ENCODE data around the gene DLG2. TPM values are rescaled to one million over a fixed set of nuclear protein-coding genes. Genes with fewer than 3 reads are reported as not detected.

DLG2 gene
- polyA plus RNA-seq, 3 donors: 9.9 to 11.8 (median 10.1) TPM

DNA sequence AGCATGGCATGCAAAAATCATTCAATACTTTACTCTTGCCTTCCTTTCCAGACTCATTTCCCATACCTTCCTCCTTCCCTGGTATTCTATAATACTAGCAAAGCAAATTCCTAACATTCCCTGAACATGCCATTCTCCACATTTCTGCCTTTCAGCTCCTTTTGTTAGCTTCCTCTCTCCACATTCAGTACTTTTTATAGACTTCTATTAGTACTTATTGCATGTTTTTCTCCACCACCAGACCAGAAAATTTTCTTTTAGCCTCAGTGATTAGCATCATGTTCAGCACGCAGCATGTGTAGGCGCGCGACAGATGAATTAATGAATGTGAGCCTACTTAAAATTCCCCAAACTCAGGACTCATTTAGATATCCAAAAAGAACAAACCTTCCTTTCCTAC lies 935.3 kb downstream of the DLG2 start:
- DNase-seq (ENCODE audit: extremely low read depth in 1 of 11, low read depth in 9 of 11, low spot score in 4 of 11): peak in 3 of 11 donors; percentile 16 to 25 (median 20)

DNA sequence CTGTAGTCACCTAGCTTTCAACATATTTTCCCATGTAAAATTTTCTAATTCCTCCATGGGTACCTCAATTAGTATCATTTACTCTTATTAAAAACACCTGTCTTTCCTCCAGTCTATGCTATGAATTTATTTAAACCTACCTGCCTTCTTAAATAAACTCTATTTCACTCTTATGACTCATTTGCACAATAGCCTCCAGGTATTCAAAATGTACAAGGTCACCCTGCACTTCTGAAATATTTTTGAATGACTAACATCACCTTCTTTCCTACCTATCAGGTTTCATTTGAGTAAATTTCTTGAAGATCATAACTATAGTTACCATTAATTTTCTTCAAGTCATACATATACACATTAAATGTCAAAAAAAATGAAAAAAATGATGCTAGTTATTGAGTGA lies 939.7 kb downstream of the DLG2 start:
- no peak for DNase-seq (ENCODE audit: extremely low read depth in 1 of 11, low read depth in 9 of 11, low spot score in 4 of 11)

DNA sequence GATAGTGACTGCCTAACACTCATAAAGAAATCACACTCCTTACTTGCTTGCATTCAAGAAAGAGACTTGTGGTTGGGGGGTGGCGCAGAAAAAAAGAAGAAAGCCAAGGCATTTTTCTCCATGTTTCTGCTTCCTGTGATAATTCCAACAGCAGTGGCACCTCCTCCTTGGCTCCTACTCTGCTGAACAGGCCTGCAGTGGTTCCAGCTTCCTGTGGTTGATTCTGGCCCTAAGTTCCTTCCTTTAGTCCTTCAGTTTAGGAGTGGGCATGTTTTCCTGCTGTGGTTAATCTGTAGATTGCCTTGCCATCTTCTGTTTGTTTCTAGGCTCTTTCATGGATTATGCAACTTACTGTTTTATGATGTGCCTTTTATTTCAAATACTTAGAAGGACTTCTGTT lies 940.4 kb downstream of the DLG2 start:
- no peak for DNase-seq (ENCODE audit: extremely low read depth in 1 of 11, low read depth in 9 of 11, low spot score in 4 of 11)

DNA sequence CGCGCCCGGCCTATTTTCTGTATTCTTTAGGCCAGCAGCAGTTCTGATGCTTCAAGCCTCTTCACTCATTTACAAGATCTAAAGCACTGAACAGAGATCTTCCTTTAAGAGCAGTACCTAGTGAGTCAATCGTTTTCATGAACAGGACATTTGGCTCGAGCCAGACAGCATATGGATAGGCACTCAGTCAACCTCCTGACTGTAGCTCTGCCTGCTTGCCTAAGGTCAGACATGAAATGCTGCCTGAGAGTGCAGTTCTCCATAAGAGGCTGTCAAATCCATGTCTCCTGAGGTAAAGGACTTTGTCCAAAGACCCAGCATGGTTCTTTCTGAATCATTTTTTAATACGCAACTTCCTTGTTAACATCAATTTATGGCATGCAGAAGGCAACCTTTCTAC lies 941.2 kb downstream of the DLG2 start:
- DNase-seq (ENCODE audit: extremely low read depth in 1 of 11, low read depth in 9 of 11, low spot score in 4 of 11): no peak

DNA sequence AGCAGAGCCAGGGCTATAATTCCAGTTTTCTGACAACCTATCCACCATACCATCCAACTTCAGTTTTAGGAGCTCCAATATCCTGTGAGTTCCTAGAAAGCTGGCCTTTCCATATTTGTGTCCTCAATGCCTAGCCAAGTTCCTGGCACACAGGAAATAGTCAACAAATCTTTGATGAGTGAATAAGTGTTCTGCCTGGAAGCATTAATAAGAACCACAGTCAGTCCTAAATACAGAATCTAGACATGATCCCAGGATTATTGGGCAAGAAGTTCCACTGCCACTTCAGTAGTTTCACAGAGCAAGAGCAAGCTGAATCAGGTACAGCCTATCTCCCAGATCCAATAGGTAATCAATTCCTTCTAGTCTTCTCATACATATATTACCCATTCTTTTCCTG lies 942.0 kb downstream of the DLG2 start:
- DNase-seq (ENCODE audit: extremely low read depth in 1 of 11, low read depth in 9 of 11, low spot score in 4 of 11): no peak

DNA sequence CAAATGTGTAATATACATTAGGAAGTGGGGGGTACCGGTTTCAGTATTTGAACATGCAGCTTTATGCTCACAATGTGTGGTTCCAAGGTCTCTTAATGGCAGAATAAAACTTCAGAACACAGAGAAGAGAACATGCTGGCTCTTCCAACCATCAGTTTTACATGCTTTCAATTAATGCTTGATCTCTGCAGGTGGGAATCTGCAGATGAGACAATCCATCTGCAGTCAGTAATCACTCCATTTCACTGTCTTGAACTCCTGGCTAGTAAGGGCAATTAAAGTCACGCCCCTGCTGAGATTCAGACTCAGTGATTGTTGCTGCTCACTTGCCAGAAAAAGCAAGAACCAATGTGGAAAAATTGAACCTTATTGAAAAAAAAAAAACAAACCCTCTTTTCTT lies 945.7 kb downstream of the DLG2 start:
- DNase-seq (ENCODE audit: extremely low read depth in 1 of 11, low read depth in 9 of 11, low spot score in 4 of 11): no peak

DNA sequence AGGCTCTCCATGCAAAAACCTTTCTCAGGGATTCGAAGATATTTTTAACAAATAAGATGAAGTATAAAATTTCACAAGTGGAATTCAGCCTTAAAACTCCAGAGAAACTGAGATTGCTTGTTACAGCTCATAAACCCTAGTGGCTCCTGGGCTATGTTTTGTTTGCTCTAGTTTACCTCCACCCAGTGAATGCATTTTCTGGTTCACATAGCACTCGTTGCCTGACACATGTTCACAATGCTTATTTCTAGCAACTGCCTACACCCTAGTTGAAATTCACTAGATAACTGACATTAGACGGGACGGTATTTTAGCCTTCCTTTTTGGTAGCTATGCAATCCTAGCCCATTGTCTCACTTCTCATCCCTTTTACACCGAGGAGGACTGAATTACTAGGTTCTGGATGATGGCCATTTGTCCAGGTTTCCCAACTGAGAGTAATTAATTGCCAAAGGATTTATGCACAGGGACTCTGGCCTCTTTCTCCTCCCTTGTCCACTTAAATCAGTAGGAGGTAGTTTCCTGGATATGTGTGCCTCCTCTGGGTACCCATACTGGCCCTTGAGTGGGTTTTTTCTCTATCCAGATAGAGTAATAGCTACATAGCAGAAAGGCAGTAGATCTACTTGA lies 951.6 kb downstream of the DLG2 start:
- DNase-seq (ENCODE audit: extremely low read depth in 1 of 11, low read depth in 9 of 11, low spot score in 4 of 11): peak in 4 of 11 donors; percentile 21 to 30 (median 25)

DNA sequence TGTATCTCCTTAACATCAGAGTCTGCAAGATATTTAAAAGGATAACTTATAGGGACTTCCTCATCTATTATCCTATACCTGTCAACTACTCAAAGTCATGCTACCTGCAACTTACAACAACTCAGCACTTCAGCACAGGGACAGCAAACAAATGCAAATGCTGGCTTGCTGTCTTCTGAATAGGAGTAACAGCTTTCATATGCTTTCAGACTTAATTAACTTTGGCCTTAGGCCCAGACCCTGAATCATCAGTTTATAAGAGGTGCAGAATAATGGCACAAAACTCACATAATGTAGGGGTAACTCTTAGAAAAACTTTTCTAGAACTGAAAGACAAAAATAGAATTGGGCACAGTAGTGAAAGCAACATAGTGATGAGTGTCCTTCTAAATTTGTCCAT lies 953.4 kb downstream of the DLG2 start:
- peak in 1 of 11 donors; percentile 8 for DNase-seq (ENCODE audit: extremely low read depth in 1 of 11, low read depth in 9 of 11, low spot score in 4 of 11)

DNA sequence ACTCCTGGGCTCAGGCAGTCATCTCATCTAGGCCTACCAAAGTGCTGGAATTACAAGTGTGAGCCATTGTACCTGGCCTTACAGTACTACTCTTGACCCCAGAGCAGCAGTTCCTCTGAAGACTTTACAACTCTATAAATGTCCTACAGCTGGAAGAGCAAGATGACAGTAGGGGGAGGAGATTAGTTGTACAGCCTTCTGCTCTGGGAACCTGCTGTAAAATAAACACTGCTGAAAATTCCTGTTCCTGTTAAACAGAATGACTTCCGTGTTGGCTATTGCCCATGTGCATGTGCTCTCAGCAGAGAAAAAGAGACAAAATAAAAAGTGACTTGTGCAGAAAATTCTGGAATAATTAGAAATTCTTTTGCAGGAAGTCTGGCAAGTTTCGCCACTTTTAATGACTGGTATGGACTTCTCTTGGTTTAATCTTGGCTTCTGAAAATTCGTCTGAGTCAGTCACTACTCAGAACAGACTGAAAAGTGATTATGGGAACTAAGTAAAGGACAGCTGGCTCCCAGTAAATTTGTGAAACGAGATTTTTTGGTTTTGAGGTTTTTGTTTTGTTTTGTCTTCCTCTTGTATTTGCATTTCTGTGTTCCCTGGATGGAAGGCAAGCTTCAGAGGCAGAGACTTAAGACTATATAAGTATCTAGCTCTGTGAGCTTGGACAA lies 955.7 kb downstream of the DLG2 start:
- DNase-seq (ENCODE audit: extremely low read depth in 1 of 11, low read depth in 9 of 11, low spot score in 4 of 11): no peak

DNA sequence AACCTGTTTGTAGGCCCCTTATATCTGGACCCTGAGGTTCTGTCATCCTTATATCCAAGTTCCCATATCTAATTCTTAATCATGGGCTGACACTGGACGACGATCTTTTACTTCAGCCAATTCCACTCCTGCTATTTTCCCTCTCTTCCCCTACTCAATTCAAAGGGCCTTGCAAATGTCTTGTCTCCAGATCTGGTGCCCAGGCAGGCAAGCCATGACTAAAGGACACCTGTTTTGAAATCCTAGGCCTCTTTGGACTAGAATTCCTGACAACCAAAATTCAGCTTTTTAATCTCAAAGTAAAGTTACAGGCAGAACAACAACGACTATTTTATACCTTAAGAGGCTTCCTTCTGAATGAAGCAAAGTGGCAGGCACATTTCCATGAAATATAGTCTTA lies 963.4 kb downstream of the DLG2 start:
- no peak for DNase-seq (ENCODE audit: extremely low read depth in 1 of 11, low read depth in 9 of 11, low spot score in 4 of 11)

DNA sequence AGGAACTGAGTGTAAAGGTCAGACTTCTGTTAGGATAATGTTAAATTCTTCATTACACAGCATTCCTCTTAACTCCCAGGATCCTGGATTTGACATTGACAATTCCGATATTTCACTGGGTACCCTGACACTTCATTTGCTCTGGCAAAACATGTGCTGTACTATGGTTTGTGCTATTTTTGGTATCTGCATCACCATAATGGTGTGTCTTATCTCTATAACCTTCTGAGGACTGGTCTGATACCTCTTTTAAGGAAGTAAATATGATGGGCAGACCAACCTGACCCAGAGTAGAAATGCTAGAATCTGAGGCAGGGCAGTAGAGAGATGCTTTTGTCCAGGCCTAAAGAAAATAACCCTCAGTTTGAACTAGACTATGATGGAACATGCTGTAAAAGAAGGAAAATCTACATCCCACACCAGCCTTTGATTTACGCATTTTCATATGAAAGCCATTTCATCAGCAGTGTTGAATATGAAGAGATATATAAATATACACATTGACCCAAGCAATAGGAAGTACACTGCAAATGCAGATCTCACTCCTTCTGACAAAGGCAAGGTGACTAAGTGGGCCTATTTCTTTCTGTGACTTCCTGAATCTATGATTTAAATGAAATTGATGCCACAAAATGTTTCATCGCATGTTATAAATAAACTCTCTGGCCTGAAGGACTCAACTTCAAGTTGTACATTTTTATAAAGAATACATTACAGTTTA lies 966.7 kb downstream of the DLG2 start:
- DNase-seq (ENCODE audit: extremely low read depth in 1 of 11, low read depth in 9 of 11, low spot score in 4 of 11): no peak

DNA sequence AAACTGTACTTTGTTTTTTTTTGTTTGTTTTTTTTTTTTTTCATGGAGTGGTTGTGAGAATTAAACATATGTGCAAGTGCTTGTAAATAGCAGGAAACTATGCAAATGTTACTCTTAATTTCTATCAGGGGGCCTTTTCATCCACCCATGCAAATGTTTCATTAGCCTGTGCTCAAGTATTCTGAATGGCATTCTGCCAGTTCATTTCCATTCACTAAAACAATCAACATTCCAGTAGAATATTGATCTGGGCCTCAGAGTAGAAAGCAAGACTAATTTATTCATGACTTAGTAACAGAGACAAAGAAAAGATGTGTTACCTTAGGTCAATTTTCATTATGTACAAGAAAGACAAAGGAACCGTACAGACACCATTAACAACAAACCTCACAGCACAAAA lies 971.4 kb downstream of the DLG2 start:
- no peak for DNase-seq (ENCODE audit: extremely low read depth in 1 of 11, low read depth in 9 of 11, low spot score in 4 of 11)

DNA sequence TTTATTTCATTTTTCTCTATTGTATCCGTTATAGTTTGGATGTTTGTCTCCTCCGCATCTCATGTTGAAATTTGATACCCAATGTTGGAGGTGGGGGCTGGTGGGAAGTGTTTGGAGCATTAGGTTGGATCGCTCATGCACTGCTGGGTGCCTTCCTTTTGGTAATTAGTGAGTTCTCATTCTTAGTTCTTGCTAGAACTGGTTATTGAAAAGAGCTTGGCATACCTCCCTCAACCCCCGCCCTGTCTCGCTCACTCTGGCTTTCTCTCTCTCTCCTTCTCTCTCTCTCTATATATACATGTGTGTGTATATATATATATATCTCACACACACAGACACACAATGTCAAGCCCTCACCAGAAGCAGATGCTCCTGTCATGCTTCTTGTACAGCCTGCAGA lies 978.7 kb downstream of the DLG2 start:
- no peak for DNase-seq (ENCODE audit: extremely low read depth in 1 of 11, low read depth in 9 of 11, low spot score in 4 of 11)

DNA sequence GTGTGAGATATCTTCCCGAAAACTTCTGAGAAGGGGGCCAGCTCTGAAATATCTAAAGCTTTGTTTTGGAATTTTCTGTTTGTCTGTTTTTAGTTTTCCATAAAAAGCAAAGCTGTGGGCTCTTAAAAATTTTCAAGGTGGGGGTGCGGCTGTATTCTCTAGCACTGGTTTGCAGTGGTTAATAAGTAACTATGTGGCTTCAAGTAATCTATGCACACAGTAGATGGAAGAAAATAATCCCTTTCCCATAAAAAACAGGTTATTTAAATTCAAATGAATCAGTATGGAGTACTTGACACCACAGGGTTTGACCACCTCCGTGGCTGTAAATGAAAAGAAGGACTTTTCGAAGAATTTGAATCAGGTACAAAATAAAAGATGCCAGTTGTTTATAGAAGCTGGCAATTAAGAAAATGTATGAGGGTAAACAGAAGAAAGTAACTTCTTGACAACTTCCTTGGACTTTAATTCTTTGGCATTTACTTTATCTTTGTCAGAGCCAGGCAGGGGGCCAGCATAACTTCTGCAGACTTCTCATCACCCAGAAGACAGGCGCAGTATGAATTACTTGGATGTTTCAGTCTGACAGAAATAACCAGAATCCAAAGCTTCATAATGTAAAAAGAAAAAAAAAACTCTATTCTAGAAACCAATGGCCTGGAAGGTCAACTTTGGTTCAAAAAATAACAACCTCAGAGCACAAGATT lies 981.0 kb downstream of the DLG2 start:
- DNase-seq (ENCODE audit: extremely low read depth in 1 of 11, low read depth in 9 of 11, low spot score in 4 of 11): no peak

DNA sequence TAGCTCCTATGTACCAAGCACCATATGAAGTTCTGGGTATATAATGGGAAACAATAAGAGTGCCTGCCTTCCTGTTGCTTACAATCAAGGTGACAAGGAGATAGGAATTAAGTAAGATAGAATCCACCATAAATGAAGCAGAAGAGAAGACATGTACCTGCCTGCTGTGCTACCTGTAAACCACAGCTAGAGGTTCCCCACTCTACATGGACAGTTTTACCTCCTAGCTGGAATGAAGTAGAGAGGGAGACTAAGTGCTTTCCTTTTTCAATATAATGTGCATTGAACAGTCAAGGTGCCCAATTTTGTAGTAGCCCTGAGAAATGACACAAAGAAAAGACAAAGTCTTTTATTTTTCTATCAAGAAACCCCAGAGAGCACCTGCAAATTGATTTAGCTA lies 984.6 kb downstream of the DLG2 start:
- DNase-seq (ENCODE audit: extremely low read depth in 1 of 11, low read depth in 9 of 11, low spot score in 4 of 11): no peak

DNA sequence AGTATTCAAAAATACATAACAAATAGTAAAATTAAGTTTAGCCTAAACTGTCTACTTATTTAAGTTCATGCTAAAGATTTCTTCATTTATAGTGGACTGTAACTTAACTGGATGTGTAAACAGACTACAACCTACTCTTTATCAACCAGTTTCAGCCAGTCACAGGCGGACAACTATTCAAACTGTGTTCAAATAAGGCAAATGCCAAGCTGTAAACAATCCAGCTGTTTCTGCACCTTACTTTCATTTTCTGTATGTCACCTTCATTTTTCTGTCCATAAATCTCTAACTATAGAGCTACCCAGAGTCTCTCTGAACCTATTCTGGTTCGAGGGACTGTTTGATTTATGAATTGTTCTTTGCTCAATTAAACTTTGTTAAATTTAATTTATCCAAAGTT lies 992.8 kb downstream of the DLG2 start:
- DNase-seq (ENCODE audit: extremely low read depth in 1 of 11, low read depth in 9 of 11, low spot score in 4 of 11): peak in 1 of 11 donors; percentile 6

DNA sequence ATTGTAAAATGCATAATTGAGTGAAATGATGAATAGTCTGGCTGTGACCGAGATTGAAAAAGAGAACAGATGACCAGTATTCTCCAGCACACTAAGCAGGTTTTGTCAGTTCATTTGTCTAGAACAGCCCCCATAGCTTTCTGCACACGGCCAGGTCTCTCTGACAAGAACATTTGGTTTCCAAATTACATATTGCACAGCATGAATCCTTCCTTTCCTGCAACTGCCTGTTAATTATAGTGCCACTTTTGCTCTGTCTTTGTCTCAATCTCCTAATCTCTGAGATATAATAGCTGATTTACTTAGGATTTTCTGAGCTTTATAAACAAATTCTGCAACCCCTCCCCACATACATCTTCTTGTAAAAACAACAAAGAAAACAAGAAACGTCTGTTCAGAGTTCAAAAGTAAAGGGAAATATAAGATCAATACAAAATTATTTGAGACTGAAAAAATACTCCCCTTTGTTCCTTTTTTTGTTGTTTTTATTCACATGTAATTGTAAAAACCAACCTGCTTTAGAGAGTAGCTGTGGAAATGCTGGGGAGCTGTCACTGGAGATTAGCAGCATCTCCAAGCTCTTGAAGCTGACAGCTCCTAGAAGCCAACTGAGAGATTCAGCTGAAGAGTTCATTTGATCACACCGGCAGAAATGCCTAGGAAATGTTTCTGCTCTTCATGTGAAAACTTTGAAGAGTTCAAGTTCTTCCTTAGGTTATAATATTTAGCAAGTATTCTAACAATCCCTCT lies 998.1 kb downstream of the DLG2 start:
- no peak for DNase-seq (ENCODE audit: extremely low read depth in 1 of 11, low read depth in 9 of 11, low spot score in 4 of 11)

DNA sequence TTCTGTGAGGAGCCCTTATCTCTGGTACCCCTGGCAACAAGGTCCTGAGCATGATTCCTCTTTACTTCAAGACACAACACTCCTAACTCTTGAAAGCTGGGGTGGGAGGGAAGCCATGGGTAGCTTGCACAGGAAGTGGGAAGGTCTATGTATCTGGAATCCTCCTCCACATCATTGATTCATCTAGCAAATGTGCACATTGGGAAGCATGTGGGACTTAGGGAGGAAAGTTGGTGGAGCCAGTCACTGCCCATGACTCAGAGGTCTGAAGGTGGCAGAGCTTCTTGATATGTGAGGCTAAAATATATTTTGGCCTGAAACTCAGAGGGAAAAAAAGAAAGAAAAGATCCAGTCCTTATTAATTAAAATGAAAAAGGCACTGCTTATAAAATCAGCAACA lies 1000.9 kb downstream of the DLG2 start:
- no peak for DNase-seq (ENCODE audit: extremely low read depth in 1 of 11, low read depth in 9 of 11, low spot score in 4 of 11)

DNA sequence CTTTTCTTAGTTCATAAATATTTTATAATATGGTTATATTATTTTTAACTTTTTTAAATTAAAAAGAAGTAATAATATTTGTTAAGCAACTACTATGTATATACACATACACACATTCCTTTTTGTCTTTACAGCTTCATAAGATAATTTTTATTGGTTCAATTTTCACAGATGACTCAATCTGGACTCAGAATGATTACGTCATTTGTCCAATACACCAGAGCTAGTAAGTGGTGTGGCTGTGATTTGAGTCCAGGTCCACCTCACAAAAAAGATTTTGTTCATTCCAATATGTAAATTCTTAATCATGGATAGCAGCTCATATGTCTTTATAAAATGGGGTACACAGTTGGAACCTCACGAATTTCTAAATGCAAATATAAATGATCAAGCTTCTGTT lies 1014.5 kb downstream of the DLG2 start:
- no peak for DNase-seq (ENCODE audit: extremely low read depth in 1 of 11, low read depth in 9 of 11, low spot score in 4 of 11)
